IPS DF 4.7 (cell line): ENCODE results near the gene ZNF836.
"Not testable (repeated sequence)": the region's sequence is repeated elsewhere in the genome, so short reads cannot be mapped to it uniquely, and the experiment has no call there.

Source experiments
- DNase-seq: peaks from one replicate; pipeline ENCODE4 v3.0.0-alpha.2; 2013; ENCODE audit warnings: low spot score; ENCODE audit errors: extremely low read depth

Gene ZNF836

GRCh38 chr19:52171321-52172169 is at the start of gene ZNF836:
Gene ZNF836, minus strand, starts transcription at chr19:52171621. Its CDS starts 3,549 bp downstream, at chr19:52168072.
- no peak for DNase-seq

- DNase-seq, result no peak
Observed at GRCh38 chr19:52221031-52221430, 49.6 kb upstream of the ZNF836 start.

- DNase-seq, result no peak
Observed at GRCh38 chr19:52219611-52220010, 48.2 kb upstream of the ZNF836 start.

- no peak for DNase-seq
Observed at GRCh38 chr19:52217576-52217975, 46.2 kb upstream of the ZNF836 start.

- DNase-seq, result no peak
Observed at GRCh38 chr19:52216401-52216800, 45.0 kb upstream of the ZNF836 start.

GRCh38 chr19:52214241-52214640 is 42.8 kb upstream of the ZNF836 start:
- DNase-seq, result no peak

GRCh38 chr19:52212572-52213255 is 41.3 kb upstream of the ZNF836 start:
- no peak for DNase-seq

- DNase-seq, result no peak
Observed at GRCh38 chr19:52211926-52212571, 40.6 kb upstream of the ZNF836 start.

GRCh38 chr19:52211203-52211602 is 39.8 kb upstream of the ZNF836 start:
- DNase-seq, result no peak

- no peak for DNase-seq
Observed at GRCh38 chr19:52206481-52206880, 35.1 kb upstream of the ZNF836 start.

GRCh38 chr19:52200755-52201391 is 29.5 kb upstream of the ZNF836 start:
- DNase-seq, result not testable (repeated sequence)

GRCh38 chr19:52200044-52200443 is 28.6 kb upstream of the ZNF836 start:
- DNase-seq, result no peak

GRCh38 chr19:52198678-52199077 is 27.3 kb upstream of the ZNF836 start:
- DNase-seq, result no peak

- no peak for DNase-seq
Observed at GRCh38 chr19:52197964-52198363, 26.5 kb upstream of the ZNF836 start.

GRCh38 chr19:52196256-52196967 is 25.0 kb upstream of the ZNF836 start:
- DNase-seq, result no peak

- DNase-seq, result no peak
Observed at GRCh38 chr19:52191951-52192350, 20.5 kb upstream of the ZNF836 start.

GRCh38 chr19:52191389-52191788 is 20.0 kb upstream of the ZNF836 start:
- DNase-seq, result no peak

GRCh38 chr19:52190487-52191293 is 19.3 kb upstream of the ZNF836 start:
- DNase-seq, result no peak

- peak; percentile 100 for DNase-seq
Observed at GRCh38 chr19:52189735-52190486, 18.5 kb upstream of the ZNF836 start, which contains the start of gene PPP2R1A. Gene PPP2R1A, plus strand, starts transcription at chr19:52190052. Its CDS starts 45 bp downstream, at chr19:52190097.
